HepG2 (cell line): ENCODE data around the gene SLC23A3. TPM values are rescaled to one million over a fixed set of nuclear protein-coding genes. Genes with fewer than 3 reads are reported as not detected.

Experiments used
- BHLHE40 ChIP-seq: IDR thresholded peaks from 2 replicates; pipeline ENCODE4 v1.6.1; 2011; ENCODE audit warnings: low read length, improper control_type of control experiment
- FOXM1 ChIP-seq: sonication (generic); formaldehyde crosslinking; IDR thresholded peaks from 2 replicates; pipeline ENCODE4 v1.5.0; 2020; ENCODE audit warnings: missing genetic modification reagents
- HOXA5 ChIP-seq: sonication (generic); formaldehyde crosslinking; IDR thresholded peaks from 2 replicates; pipeline ENCODE4 v1.4.0; 2020; ENCODE audit warnings: missing genetic modification reagents
- JUND ChIP-seq: sonication (generic); formaldehyde crosslinking; IDR thresholded peaks from 2 replicates; pipeline ENCODE4 v1.8.0; 2022; ENCODE audit warnings: mild to moderate bottlenecking, missing genetic modification reagents
- KAT7 ChIP-seq: IDR thresholded peaks from 2 replicates; pipeline ENCODE4 v1.6.1; 2018; ENCODE audit warnings: borderline replicate concordance, missing compliant biosample characterization
- KLF15 ChIP-seq: sonication (generic); formaldehyde crosslinking; IDR thresholded peaks from 2 replicates; pipeline ENCODE4 v1.8.1; 2023; ENCODE audit warnings: borderline replicate concordance, mild to moderate bottlenecking, inconsistent platforms, missing genetic modification reagents, mixed read lengths
- PAX8 ChIP-seq: sonication (generic); formaldehyde crosslinking; IDR thresholded peaks from 2 replicates; pipeline ENCODE4 v1.8.0; 2022; ENCODE audit warnings: mild to moderate bottlenecking, missing genetic modification reagents, borderline replicate concordance
- POLR2G ChIP-seq: fragments of 200-400 bp; formaldehyde crosslinking; IDR thresholded peaks from 2 replicates; pipeline ENCODE4 v1.6.1; 2018; ENCODE audit warnings: mild to moderate bottlenecking, low read depth, low read length, moderate library complexity
- SALL2 ChIP-seq: sonication (generic); formaldehyde crosslinking; IDR thresholded peaks from 2 replicates; pipeline ENCODE4 v1.8.1; 2023; ENCODE audit warnings: mild to moderate bottlenecking, missing genetic modification reagents, inconsistent platforms
- SNAPC5 ChIP-seq: sonication (generic); formaldehyde crosslinking; IDR thresholded peaks from 2 replicates; pipeline ENCODE4 v1.8.1; 2023; ENCODE audit warnings: mild to moderate bottlenecking, missing genetic modification reagents, borderline replicate concordance
- SOX6 ChIP-seq, 2 experiments: fragments of 450-650 bp in 1 of 2; sonication (generic) in 1 of 2; formaldehyde crosslinking in 1 of 2; IDR thresholded peaks; 2 replicates each; pipeline versions ENCODE4 v1.4.0 to v1.6.1; 2017 to 2020; ENCODE audit warnings: antibody characterized with exemption in 1 of 2, mild to moderate bottlenecking in 1 of 2, missing genetic modification reagents in 1 of 2
- SP1 ChIP-seq, 2 experiments: fragments of 450-650 bp in 1 of 2; sonication (generic) in 1 of 2; formaldehyde crosslinking in 1 of 2; IDR thresholded peaks; 2 replicates each; pipeline versions ENCODE4 v1.4.0 to v1.6.1; 2016 to 2020; ENCODE audit warnings: missing genetic modification reagents in 1 of 2
- TBX2 ChIP-seq: sonication (generic); formaldehyde crosslinking; IDR thresholded peaks from 2 replicates; pipeline ENCODE4 v1.5.0; 2020; ENCODE audit warnings: missing genetic modification reagents, mild to moderate bottlenecking, borderline replicate concordance
- TMF1 ChIP-seq: sonication (generic); formaldehyde crosslinking; IDR thresholded peaks from 2 replicates; pipeline ENCODE4 v1.8.1; 2022; ENCODE audit warnings: low read depth, missing genetic modification reagents
- ZBTB3 ChIP-seq: sonication (generic); formaldehyde crosslinking; IDR thresholded peaks from 2 replicates; pipeline ENCODE4 v1.4.0; 2020; ENCODE audit warnings: low read depth, mild to moderate bottlenecking, moderate library complexity, missing genetic modification reagents, borderline replicate concordance
- ZNF280D ChIP-seq: sonication (generic); formaldehyde crosslinking; IDR thresholded peaks from 2 replicates; pipeline ENCODE4 v1.5.1; 2020; ENCODE audit warnings: mild to moderate bottlenecking, missing genetic modification reagents
- ZNF367 ChIP-seq: sonication (generic); formaldehyde crosslinking; IDR thresholded peaks from 2 replicates; pipeline ENCODE4 v1.4.0; 2020; ENCODE audit warnings: missing genetic modification reagents, borderline replicate concordance
- ZNF609 ChIP-seq: sonication (generic); formaldehyde crosslinking; IDR thresholded peaks from 2 replicates; pipeline ENCODE4 v1.4.0; 2020; ENCODE audit warnings: mild to moderate bottlenecking, missing genetic modification reagents, borderline replicate concordance
- ZNF792 ChIP-seq: IDR thresholded peaks from 2 replicates; pipeline ENCODE4 v1.6.1; 2016
- ZSCAN12 ChIP-seq: sonication (generic); formaldehyde crosslinking; IDR thresholded peaks from 2 replicates; pipeline ENCODE4 v1.9.0; 2021; ENCODE audit warnings: mild to moderate bottlenecking, missing genetic modification reagents
- polyA plus RNA-seq, 8 experiments: library from polyadenylated mRNA; depleted of rRNA in 3 of 8; stranded (reverse) in 7 of 8; unstranded in 1 of 8; fragments of >200 nt; fragmentation: Illumina TruSeq in 4 of 8; extraction: Trizol in 4 of 8; gene quantifications; 2 replicates each; pipeline versions ENCODE4 v1.2.1 to v1.2.3, GENCODE V29; 2011 to 2016; ENCODE audit warnings: low read depth in 4 of 8, missing spikeins in 1 of 8, mixed read lengths in 1 of 8; ENCODE audit not compliant: insufficient read depth in 1 of 8
- total RNA-seq, 5 experiments: library from RNA; depleted of rRNA; stranded (reverse); fragments of >200 nt; fragmentation: Illumina TruSeq; extraction: Trizol; gene quantifications; 2 replicates each; pipeline ENCODE4 v1.2.3, GENCODE V29; 2016; ENCODE audit warnings: low read depth in 1 of 5

Gene SLC23A3
- total and polyA plus RNA-seq, 2 of the 13 experiments (the other 11 are each of a cell fraction or from before 2014, with no cell fraction given): 0.38 to 0.78 TPM

DNA sequence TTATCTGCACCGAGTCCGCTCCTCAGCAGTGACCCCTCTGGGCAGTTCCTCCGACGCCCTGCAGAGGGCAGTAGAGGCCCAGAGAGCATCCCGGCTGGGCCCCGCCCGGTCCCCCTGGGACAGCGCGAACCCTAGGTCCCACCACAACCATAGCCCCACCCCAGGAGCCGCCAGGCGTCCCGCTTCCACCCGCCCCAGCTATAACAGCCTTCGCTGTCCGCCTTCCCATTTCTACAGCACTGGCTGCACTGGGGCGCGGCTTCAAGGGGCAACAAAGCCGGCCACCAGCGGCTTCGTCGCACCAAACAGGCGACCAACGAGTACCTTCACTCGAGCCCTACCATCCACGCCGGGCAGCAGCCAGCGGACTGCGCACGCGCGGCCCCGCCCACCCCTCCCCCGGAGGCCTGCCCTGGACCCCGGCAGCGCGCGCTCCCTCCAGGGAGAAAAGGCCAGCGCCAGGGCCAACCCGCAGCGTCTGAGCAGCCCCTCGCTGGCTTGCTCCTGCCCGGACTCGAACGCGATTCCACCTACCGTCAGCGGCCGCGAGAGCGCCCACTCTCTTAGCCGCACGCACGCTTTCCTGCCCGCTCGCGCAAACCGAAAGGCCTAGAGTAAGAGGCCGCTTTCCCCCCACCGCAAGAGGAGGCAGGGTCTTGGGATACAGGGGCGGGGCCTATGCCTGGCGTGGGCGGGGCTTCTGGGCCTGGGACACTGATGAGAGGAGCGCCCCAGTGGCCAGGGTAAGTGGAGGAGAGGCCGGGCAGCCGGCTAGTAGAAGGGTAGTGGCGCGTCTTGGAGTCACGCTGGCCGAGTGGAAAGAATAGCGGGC, 9.4 kb downstream of the SLC23A3 start, which contains the start of gene NHEJ1 (continued):
- TF ChIP-seq ZNF609 (CRISPR knock-in tag) (no peak), ZNF367 (peak; percentile 37; the same call in 1 of the 2 replicates), JUND (CRISPR knock-in tag) (no peak; the same call in 1 of the 2 replicates), POLR2G (peak; percentile 97), TBX2 (peak; percentile 87), HOXA5 (CRISPR knock-in tag) (peak; percentile 96), ZNF792 (CRISPR knock-in tag) (peak; percentile 91), KLF15 (CRISPR knock-in tag) (peak; percentile 27; the same call in 1 of the 2 replicates), PAX8 (CRISPR knock-in tag) (no peak), SP1 (IDR thresholded peaks at IDR 0.05) (no peak), SP1 (CRISPR knock-in tag; IDR thresholded peaks at IDR 0.05) (peak; percentile 73), FOXM1 (no peak; the same call in 1 of the 2 replicates), TMF1 (CRISPR knock-in tag) (peak; percentile 93), BHLHE40 (peak; percentile 13; the same call in 1 of the 2 replicates), ZSCAN12 (CRISPR knock-in tag) (peak; percentile 56; the same call in 1 of the 2 replicates), SOX6 (IDR thresholded peaks at IDR 0.05) (no peak), SOX6 (CRISPR knock-in tag; IDR thresholded peaks at IDR 0.05) (peak; percentile 70), KAT7 (CRISPR knock-in tag) (peak; percentile 92), ZNF280D (CRISPR knock-in tag) (peak; percentile 66; the same call in 1 of the 2 replicates), SNAPC5 (CRISPR knock-in tag) (peak; percentile 95; the same call in 1 of the 2 replicates), SALL2 (peak; percentile 96), ZBTB3 (CRISPR knock-in tag) (no peak; the same call in 1 of the 2 replicates)
